Effector CD8-positive, alpha-beta T cell (primary cell): ENCODE data around the gene FN1.

ENCODE experiments used
- DNase-seq: peaks from one replicate; lab custom pipeline; 2025; lab: John Stamatoyannopoulos, UW

FN1 gene

DNA sequence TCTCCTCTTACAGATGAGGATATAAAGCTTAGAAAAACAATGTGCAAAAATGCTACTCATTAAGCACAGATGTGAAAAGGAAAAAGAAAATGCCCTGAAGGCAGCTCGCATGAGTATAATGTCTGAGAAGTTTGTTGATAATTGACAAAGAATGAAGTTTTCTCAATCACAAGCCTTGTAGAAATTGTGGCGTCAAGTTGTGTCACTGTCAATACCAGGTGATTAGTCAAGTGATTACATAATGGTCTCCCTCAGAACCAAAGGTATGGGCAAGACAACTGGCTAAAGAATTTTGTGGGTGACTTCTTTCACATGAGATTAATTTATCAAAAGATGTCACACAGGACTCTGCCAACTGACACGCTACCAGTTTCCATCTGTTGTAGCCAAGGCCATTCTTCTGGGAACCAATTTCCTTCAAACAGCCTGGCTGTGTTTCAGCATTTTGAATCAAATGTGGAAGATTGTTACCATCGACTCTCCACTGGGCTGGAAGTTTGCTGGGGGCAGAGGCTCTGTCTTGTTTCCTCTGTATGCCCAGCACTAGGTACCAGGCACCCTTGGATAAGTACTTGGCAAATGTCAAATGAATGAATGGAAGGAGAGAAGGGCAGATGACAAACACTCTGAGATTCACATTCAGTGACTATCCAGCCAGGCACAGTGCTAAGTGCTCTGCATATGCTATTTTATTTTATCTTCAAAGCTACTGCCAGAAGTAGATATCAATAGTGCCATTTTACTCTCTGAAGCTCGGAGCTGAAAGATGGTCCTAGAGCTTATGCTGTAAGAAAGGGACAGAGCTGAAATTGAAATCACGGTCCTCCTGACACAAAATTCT lies 5.9 kb upstream of the FN1 start:
- no peak for DNase-seq

DNA sequence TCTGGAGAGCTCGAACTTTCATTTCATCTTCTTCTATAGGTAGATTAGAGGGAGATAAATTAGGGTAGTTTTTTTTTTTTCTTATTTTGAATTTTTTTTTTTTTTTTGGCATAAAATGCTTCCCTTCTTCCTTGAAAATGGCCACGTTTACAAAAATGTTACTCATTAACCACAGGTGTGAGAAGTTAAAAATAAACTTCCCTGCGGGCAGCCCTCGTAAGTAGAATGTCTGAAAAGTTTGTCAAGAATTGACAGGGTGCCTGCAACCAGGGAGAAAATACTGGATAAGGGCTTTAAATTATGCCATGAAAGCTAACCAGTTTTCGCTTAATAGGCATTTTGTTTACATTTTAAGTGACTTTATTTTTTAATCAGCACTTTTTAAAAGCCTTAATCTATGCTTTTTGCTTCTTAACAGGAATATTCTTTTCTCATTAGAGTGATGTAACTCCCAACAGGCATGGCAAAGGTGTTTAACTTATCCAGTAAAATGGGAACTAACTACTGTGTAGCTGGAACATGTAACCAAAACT lies 4.2 kb upstream of the FN1 start:
- no peak for DNase-seq

DNA sequence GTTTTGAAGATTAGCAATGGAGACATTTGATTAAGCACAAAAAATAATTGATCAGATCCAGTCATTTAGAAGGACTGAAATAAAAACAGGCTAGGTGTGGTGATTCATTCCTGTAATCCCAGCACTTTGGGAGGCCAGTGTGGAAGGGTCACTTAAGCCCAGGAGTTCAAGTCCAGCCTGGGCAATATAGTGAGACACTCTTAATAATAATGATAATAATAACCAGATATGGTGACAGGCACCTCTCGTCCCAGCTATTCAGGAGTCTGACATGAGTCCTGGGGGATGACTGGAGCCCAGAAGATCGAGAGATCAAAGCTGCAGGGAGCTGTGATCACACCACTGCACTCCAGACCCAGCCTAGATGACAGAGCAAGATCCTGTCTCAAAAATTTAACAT lies 3.5 kb upstream of the FN1 start:
- no peak for DNase-seq

DNA sequence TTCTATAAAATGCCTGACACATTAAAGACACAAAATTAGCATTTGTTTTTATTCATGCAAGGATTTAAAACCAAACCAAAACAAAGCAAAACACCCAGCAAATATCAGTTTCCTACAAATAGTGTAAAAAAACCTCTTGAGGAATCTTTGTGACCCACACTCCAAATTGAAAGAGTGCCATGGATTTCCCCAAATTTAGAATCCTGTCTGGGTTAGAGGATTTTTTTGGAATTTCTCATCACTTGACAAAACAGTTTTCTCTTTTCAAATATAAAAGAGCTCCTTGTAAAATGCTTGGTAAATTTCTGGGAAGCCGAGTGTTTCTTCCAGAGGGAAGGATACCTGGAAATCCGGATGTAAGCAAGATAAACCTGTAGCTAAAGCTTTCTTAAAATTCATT lies 1.7 kb upstream of the FN1 start:
- DNase-seq: no peak

DNA sequence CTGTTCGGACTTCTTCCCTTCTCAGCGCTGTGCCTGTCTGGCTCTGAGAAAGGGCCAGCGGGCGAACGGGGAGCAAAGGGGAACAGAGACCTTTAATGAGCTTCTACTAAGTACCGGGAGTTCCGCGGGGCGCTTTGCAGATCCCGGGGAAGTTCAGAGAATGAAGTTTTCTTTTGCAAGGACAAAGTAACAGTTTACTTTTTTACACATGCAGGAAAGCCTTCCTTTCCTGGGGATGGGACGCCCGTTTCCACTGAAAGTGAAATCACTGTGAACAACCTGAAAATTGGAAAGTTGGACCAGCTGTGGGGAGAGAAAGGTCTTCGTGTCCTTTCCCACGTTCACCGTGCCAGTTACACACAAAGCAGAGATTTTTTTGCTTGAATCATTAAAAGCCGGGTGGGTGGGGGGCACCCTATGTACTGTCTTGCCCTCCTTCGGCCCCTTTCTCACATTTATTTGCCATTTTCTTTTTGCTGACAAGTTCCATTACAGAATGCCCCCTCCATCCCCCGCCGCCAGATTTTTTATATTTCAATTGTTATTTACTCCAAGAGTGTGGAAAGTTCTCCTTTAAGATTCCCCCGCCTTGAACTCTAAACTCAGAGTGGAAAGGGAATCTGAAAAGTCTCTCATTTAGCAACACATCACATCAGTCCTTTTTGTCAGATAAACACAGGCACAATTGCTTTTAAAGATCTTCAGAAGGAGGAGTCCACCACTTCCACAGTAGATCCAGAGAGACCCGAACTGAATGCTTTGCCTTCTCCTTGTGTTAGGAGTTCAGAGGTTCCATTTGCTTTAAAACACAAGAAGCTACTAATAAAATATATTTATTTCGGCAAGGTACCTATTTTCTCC lies 1.1 kb upstream of the FN1 start:
- DNase-seq: no peak

DNA sequence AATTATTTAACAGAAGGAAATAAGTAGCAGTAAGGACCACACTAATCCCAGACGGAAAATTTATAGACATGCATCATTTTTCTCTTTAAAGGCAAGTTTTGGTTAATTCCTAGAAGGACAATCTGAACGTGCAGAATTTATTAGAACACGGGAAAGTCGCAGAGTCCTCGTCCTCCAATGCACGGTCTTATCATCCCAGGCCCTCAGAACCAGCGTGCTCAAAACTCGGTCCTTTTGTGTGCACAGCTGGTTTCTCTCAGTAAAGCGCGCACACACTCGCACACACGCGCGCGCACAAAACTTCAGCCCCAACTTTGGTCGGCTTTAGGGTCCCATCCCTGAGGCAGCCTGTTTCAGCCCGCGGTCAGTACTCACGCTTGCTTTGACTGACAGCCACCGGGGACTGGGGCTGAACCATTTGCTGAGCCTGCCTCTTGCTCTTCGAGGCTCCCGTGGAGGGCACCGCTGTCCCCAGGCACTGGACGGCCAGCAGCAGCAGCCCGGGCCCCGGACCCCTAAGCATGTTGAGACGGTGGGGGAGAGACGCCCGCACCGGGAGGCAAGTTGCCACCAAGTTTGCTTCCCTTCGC lies 493 bp downstream of the FN1 start:
- DNase-seq: no peak

DNA sequence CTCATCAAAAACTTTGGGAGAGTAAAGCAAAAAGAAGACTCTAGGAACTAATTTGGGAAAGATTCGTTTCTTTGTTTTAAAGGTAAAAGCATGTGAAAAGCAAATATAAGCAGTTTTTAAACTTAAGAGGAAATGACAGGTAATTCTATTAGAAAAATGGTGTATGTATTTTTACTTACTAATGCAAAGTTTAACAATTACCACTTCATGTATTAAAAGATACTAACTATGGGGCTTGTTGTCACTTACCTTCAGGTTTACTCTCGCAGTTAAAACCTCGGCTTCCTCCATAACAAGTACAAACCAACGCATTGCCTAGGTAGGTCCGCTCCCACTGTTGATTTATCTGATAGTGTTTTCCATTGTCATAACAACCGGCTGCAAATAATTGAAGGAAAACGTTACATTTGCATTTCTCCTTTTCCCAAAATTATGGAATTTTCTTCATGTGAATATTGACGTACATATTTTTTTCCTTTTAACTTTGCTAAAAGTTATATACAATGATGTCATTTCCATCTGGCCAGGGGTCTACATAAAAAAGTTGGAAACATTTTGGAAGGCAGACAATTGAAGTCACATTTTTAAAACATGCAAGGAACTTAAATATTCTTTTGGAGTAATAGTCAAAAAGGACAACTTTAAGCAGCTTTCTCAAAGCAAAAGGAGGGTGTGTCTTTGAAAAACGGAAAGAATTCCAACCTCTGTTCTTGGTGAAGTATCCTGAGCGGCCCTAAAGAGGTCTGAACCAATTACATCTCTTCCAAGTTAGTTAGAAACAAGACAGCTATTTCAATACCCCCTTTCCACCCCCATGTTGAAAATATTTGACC lies 1.2 kb downstream of the FN1 start:
- no peak for DNase-seq

DNA sequence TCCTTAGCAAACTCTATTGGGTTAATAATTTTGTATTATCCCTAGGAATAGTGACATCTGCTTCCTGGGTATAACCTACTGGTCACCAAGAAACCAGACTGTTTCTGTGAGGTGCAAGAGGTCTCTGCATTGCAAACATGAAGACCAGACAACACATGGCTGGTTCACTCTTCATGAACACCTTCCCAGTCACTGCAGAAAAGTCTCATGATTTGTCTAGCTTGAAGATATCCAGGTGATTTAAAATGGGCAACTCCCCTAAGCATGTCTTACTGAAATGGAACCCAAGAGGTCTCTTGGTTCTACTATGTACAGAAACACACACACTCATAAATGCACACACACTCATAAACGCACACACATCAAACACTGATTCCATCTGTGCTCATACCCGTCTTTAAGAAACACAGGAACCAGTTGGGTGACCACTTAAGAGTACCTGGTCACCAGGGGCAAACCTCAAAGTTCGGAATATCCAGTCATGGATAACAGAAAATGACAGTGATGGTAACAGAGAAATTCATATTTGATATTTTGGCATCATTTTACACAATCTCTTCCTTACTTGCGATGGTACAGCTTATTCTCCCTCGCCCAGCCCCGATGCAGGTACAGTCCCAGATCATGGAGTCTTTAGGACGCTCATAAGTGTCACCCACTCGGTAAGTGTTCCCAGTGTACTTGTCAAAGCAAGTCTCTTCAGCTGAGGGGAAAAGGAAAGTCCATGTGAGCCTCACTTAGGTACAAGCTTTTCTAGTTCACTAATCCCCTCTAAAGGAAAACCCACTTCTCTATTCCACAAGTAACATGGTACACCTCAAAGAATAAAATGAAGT lies 2.9 kb downstream of the FN1 start:
- DNase-seq: no peak

DNA sequence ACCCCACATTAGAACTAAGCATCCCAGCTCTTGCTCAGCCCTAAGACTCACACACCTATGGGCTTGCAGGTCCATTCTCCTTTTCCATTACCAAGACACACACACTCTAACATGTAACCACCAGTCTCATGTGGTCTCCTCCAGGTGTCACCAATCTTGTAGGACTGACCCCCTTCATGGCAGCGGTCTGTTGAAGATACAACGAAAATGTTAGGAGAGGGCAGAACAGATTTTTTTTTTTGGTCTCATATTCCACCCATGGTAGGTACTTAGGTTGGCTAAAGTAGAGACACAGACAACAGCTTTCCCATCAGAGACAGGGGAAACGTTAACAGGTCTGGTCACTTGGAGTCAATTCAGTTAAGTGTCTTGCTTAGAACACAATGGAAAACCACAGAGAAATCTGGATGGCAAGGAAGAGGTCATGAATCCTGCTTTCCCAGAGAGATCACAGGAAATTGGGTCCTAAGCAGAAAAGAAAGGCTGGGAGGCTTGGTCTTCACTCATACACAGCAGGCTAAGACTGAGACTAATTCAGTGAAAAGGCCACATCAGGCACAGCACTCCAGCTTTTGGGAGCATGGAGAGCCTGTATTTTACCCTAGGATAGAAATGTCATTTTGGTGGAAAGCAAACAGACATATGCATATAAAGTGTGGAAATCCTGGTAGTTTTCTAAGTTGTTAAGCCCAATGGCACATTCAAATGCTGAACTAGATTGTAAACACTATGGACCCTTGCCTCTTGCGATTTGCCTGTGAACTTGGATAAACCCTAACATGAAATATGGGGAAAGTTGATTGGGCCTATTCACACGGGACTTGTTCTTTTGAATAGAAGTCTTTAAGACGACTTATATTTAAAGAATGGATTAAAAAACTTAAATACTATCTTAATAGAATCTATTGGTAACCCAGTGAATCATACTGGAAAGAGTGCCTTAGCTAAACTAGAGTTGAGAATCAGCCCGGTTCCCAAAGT lies 3.8 kb downstream of the FN1 start:
- DNase-seq: no peak

DNA sequence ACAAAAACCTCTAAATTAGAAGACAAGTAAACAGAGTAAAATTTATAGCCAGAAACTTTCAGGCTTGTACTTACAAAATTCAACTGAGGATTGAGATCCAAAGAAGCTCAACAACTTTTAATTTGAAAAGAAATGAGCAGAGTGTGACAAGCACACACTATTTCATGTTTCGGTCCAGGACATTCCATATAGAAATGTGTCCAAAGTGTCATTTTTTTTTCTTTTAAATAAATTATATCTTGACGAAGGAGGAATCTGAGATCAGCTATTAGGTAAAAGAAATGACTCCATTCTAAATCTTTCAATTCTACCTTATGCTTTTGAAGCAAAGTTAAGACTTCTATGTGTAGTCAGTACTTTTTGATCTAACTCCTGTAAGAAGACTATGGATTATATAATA lies 4.6 kb downstream of the FN1 start:
- DNase-seq: no peak

DNA sequence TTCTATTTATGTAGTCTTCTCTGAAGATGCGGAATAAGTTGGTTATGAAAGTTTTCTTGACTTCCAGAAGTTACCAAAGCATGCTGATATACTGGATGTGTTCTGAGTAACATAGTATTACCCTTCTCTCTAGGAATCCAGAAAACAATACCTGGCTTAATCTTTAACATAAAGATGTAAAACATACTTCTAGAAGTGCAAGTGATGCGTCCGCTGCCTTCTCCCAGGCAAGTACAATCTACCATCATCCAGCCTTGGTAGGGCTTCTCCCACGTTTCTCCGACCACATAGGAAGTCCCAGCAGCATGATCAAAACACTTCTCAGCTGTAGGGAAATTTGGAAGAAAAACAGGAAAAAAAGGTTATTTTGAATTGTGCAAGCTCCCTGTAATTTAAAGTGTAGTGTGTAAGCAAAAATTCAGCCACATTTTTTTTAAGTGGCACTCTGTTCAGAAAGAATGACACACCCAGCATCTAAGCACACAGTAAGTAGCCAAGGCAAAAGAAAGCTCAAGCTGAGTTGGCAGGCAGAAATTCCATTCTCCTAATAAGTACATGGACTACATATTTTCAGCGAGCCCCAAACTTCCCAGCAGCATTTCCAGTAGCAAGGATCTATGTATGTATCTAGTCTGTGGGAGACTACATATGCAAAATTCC lies 5.2 kb downstream of the FN1 start:
- no peak for DNase-seq

DNA sequence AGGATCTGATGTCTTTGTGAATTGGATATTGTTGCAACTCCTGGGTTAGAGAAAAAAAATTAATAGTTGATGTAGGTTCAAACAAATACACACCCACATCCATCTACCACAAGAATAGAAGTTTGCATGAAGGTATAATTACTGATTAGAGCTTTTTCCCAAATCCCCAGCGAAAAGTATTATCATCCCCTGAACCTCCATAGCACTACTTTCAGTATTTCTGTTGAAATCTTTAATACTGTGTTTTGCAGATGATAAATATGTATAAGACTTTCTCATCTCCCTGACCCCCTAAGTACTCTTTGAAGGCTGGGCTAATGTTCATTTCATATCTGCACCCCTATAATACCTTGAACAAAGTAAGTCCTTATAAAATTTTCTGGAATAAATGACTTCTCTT lies 6.4 kb downstream of the FN1 start:
- DNase-seq: no peak

DNA sequence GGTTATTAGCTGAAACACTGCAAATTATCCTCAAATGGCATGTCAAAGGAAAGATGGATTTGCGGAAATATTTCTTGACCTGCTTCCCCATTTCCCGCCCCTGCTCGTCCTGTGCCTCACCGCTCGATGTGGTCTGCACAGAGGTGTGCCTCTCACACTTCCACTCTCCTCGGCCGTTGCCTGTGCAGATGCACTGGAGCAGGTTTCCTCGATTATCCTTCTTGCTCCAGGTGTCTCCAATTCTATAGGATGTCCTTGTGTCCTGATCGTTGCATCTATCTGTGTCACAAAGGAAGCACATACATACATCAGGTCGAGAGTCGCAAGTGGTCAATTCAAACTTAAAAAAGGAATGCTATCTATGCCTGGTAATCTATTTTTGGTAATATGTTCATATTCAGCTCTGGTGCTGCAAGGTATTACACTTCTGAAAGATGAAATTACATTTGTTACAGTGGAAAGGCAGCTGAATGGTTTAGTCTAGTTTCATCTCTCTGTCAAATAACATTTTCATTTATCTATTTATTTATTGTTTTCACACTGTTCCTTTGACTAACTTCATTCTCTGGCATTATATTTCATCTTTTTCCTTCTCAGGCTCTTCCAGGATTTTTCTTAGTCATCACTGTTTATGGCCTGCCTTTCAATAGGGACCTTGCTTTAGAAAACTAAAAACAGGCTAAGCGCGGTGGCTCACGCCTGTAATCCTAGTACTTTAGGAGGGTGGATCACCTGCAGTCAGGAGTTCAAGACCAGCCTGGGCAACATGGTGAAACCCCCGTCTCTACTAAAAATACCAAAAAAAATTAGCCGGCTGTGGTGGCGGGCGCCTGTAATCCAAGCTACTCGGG lies 7.6 kb downstream of the FN1 start:
- no peak for DNase-seq

DNA sequence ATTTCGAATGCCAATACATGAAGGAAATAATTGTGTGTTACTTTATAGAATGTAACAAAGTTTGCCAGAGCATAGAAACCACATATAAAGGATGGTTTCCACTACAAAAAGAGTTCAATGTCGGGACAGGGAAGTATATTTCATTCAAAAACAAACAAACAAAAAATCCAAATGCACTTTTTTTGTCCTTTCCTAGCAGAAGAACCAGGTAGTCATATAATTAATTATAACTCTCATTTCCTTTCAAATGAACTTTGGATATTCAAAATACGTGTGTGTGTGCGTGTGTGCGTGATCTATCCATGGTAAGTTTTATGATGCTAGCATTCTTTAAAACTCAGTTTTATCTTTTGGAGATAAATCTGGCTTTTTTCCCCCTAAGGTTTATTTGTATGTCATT lies 8.3 kb downstream of the FN1 start:
- no peak for DNase-seq

DNA sequence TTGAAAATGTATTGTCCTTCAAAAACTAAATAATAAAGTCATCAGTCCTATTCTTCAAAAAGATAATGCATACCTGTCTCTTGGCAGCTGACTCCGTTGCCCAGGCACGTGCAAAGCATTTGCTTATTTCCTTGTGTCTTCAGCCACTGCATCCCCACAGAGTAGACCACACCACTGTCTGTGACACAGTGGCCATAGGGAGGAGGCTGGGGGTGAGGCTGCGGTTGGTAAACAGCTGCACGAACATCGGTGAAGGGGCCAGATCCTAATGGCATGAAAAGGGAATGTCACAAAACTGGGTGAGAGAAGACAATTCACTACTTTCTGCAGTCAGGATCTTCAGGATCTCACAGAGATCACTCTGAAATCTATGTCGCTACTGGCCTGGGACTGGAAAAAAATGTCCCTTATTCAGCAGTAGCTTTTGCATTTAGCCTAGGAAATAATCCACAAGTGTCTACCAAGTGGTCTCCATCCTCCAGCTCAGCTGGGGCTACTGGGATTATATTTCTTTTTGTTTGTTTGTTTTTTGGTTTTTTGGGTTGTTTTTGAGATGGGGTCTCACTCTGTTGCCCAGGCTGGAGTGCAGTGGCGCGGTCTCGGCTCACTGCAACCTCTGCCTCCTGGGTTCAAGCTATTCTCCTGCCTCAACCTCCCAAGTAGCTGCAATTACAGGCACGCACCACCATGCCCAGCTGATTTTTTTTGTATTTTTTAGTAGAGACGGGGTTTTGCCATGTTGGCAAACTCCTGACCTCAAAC lies 10.7 kb downstream of the FN1 start:
- no peak for DNase-seq

DNA sequence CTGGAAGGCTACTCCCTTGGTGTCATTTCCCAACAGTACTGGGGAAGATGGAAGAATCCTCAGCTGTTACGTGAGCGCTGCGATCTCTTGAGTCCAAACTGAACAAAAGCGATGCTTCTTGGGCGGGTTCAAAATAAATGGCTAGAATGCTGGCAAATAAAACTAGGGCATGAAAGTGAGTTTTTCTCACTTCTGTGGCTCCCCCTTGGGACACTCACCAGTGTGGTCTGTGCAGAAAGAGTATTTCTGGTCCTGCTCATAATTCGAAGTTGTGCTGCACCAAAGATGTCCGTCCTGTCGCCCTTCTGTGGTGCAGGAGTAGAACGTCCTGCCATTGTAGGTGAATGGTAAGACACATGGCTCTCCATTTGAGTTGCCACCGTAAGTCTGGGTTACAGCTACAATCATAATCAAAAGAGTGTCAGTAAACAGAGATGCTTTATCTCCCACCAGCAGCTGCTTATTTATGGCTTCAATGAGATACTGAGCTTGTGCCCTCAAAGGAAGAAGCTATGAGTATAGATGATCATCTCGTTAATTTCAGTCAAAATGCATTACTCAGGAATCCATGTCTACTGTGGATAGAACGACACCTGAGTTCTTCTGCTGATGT lies 11.8 kb downstream of the FN1 start:
- no peak for DNase-seq

DNA sequence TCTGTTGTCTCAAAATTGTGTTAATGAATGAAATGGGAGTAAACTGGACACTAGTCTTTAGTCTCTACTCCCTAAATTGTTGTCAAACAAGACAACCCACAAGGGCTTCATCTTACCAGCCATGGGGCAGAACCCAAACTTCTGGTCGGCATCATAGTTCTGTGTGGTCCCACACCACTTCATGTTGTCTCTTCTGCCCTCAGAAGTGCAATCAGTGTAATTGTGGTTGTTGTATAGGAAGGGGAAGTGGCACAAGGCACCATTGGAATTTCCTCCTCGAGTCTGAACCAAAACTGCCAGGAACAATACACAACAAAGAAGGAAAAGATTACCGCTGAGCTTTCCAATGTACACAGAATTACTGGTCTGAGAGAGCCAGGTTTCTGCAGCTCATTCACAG lies 12.6 kb downstream of the FN1 start:
- no peak for DNase-seq
